Peyer's patch (tissue), 4 donors: ENCODE measurements around the gene SLC25A21. TPM values are rescaled to one million over a fixed set of nuclear protein-coding genes. Genes with fewer than 3 reads are reported as not detected.

ENCODE experiments used
- DNase-seq, 3 donors: peaks; one replicate each; pipeline ENCODE4 v3.0.0-alpha.2; 2017 to 2019
- H3K27ac ChIP-seq, 4 donors: fragments of 200-600 bp; sonication (generic); one replicate each; pipeline ENCODE4 v1.5.1; 2016 to 2019
- H3K27me3 ChIP-seq, 2 donors: fragments of 200-600 bp; sonication (generic); one replicate each; pipeline ENCODE4 v1.5.1; 2019
- H3K36me3 ChIP-seq, 3 donors: fragments of 200-600 bp; sonication (generic); one replicate each; pipeline ENCODE4 v1.5.1; 2016 to 2019
- H3K4me1 ChIP-seq, 4 donors: fragments of 200-600 bp; sonication (generic); one replicate each; pipeline ENCODE4 v1.5.1; 2016 to 2019
- H3K4me3 ChIP-seq, 4 donors: fragments of 200-600 bp; sonication (generic); 1 replicate in 3 of 4; 2 replicates in 1 of 4; pipeline ENCODE4 v1.5.1; 2016 to 2019; ENCODE audit warnings: mild to moderate bottlenecking in 1 of 4
- H3K9me3 ChIP-seq, 4 donors: fragments of 200-600 bp; sonication (generic); one replicate each; pipeline ENCODE4 v1.5.1; 2016 to 2019; ENCODE audit warnings: mild to moderate bottlenecking in 1 of 4
- POLR2A ChIP-seq, 2 donors: fragments of 450-650 bp; IDR thresholded peaks; one replicate each; pipeline ENCODE4 v1.5.1; 2017; ENCODE audit warnings: antibody characterized with exemption in 2 of 2, mild to moderate bottlenecking in 2 of 2, moderate library complexity in 2 of 2
- total RNA-seq, 4 donors: library from RNA; depleted of rRNA; stranded (reverse); fragments of >200 nt; gene quantifications; one replicate each; pipeline ENCODE4 v1.1.0, GENCODE V29; 2016
- TF ChIP-seq, protein P1 (sequence below), 6 experiments: fragments of 450-650 bp in 4 of 6; fragments of 200-600 bp in 2 of 6; sonication (generic) in 1 of 6; IDR thresholded peaks; one replicate each; pipeline ENCODE4 v1.5.1; 2017 to 2019; ENCODE audit warnings: antibody characterized with exemption in 6 of 6, mild to moderate bottlenecking in 3 of 6, moderate library complexity in 1 of 6

Gene SLC25A21
- total RNA-seq, 4 donors from 2014 or later = 0.70 to 1.6 TPM; not detected in 2

DNA sequence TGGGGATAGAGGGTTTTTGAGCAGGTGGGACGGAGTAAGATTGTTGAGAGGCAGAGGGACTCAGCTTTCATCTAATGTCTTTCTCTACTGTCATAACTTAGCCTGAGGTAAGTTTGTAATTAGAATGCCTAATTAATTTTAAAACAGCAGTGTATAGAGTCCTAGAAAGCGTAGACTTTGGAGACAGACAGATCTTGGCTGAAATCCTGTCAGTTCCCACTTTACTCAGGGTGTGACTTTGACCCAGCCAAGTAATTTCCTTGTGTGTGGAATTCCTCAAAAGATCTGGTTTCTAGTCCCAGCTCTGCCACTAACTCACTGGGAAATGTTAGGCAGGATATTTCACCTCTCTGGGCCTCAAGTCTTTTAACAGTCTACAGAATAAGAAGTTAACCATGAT lies 74.3 kb downstream of the SLC25A21 start:
- Histone ChIP-seq H3K36me3 (no peaks in the 10 kb centered on the region), H3K4me3 (no peak overlapping the region), H3K9me3 (no peaks in the 10 kb centered on the region), H3K27ac (no peak overlapping the region), H3K4me1 (no peaks in the 10 kb centered on the region), H3K27me3 (no peaks in the 10 kb centered on the region)
- TF ChIP-seq, protein P1, sequence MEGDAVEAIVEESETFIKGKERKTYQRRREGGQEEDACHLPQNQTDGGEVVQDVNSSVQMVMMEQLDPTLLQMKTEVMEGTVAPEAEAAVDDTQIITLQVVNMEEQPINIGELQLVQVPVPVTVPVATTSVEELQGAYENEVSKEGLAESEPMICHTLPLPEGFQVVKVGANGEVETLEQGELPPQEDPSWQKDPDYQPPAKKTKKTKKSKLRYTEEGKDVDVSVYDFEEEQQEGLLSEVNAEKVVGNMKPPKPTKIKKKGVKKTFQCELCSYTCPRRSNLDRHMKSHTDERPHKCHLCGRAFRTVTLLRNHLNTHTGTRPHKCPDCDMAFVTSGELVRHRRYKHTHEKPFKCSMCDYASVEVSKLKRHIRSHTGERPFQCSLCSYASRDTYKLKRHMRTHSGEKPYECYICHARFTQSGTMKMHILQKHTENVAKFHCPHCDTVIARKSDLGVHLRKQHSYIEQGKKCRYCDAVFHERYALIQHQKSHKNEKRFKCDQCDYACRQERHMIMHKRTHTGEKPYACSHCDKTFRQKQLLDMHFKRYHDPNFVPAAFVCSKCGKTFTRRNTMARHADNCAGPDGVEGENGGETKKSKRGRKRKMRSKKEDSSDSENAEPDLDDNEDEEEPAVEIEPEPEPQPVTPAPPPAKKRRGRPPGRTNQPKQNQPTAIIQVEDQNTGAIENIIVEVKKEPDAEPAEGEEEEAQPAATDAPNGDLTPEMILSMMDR (IDR thresholded peaks at IDR 0.05) = no peak
- TF ChIP-seq POLR2A (IDR thresholded peaks at IDR 0.05) = no peak
- DNase-seq = no peak

DNA sequence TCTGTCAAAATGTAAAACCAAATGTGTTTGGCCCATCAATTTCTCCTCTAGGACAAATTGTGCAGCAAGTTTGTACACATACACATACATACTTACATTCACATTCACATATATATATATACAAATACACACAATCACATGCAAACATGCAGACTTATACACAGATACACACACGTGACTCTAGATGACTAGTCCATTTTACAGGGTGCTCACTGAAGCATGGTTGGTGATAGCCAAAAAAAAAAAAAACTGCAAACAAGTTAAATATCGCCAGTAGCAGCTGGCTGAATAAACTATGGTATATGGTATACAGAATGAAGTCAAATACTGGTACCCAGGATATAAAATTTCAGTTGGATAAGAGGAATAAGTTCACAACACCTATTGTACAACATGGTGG lies 77.9 kb downstream of the SLC25A21 start:
- no peak for DNase-seq

DNA sequence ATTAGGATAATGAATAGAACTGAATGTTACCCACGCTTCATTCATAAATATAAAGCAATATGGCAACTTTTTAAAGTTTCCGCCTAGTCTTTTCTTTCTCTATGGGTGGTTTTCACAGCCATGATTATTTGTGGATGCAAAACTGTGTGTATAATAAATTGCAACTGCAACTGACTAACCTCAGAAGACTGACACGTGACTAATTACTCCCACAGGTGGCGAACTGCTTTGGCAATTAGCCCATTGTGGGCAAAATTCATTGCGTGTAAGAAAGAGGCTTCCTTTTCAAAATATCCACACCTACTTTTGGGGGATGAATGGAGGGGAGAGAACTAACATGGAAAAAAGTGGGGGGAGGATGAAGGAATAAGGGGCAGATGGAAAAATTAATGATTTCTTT lies 79.0 kb downstream of the SLC25A21 start:
- H3K4me3 ChIP-seq = no peak overlapping the region
- DNase-seq = no peak
- H3K4me1 ChIP-seq = no peaks in the 10 kb centered on the region
- TF ChIP-seq, protein P1 (IDR thresholded peaks at IDR 0.05) = no peak
- TF ChIP-seq POLR2A (IDR thresholded peaks at IDR 0.05) = no peak
- H3K27me3 ChIP-seq = no peaks in the 10 kb centered on the region
- no peaks in the 10 kb centered on the region for H3K36me3 ChIP-seq
- H3K27ac ChIP-seq = no peak overlapping the region
- H3K9me3 ChIP-seq = no peaks in the 10 kb centered on the region

More for the DNA sequence above, 77.9 kb downstream of the SLC25A21 start:
- Histone ChIP-seq H3K27me3 (no peaks in the 10 kb centered on the region), H3K36me3 (no peaks in the 10 kb centered on the region), H3K27ac (no peak overlapping the region), H3K4me1 (no peaks in the 10 kb centered on the region), H3K4me3 (no peak overlapping the region), H3K9me3 (no peaks in the 10 kb centered on the region)
- no peak for TF ChIP-seq POLR2A (IDR thresholded peaks at IDR 0.05)
- TF ChIP-seq, protein P1 (IDR thresholded peaks at IDR 0.05) = no peak

DNA sequence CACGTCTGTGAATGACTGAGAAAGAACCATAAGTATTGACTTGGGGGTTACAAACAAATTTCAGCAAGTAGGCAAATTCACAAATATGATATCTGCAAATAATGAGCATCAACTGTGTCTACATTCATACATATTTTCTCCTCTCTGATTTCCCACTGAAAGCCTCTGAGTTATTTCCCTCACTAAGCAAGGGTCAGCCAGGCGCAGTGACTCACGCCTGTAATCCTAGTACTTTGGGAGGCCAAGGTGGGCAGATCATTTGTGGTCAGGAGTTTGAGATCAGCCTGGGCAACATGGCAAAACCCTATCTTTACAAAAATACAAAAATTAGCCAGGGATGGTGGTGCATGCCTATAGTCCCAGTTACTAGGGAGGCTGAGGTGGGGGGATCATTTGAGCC lies 80.8 kb downstream of the SLC25A21 start:
- H3K9me3 ChIP-seq = no peaks in the 10 kb centered on the region
- H3K4me1 ChIP-seq = no peaks in the 10 kb centered on the region
- no peak for DNase-seq
- no peak for TF ChIP-seq POLR2A (IDR thresholded peaks at IDR 0.05)
- TF ChIP-seq, protein P1 (IDR thresholded peaks at IDR 0.05) = no peak
- H3K27me3 ChIP-seq = no peaks in the 10 kb centered on the region
- H3K36me3 ChIP-seq = no peaks in the 10 kb centered on the region
- no peak overlapping the region for H3K4me3 ChIP-seq
- no peak overlapping the region for H3K27ac ChIP-seq

DNA sequence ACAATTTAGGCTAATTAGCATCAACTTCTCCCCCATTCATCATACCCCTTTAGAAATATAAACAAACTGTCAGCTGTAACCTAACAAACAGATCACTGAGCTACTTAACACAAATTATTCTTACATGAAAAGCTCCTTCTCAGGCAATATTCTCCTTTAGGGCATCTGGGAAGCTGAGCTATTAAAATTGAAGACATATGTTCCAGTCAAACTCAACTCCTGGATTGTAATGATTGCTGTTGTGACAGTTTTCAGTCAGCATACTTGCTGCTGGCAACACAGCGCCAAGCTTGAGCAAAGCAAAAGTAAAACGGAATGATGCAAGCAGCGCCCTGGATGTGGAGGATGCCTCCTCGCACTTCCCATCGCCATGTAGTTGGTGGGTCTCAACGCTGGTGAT lies 82.4 kb downstream of the SLC25A21 start:
- H3K27ac ChIP-seq = no peak overlapping the region
- no peak overlapping the region for H3K4me3 ChIP-seq
- no peaks in the 10 kb centered on the region for H3K27me3 ChIP-seq
- DNase-seq = no peak
- H3K4me1 ChIP-seq = no peaks in the 10 kb centered on the region
- TF ChIP-seq POLR2A (IDR thresholded peaks at IDR 0.05) = no peak
- TF ChIP-seq, protein P1 (IDR thresholded peaks at IDR 0.05) = no peak
- no peaks in the 10 kb centered on the region for H3K36me3 ChIP-seq
- H3K9me3 ChIP-seq = no peaks in the 10 kb centered on the region

DNA sequence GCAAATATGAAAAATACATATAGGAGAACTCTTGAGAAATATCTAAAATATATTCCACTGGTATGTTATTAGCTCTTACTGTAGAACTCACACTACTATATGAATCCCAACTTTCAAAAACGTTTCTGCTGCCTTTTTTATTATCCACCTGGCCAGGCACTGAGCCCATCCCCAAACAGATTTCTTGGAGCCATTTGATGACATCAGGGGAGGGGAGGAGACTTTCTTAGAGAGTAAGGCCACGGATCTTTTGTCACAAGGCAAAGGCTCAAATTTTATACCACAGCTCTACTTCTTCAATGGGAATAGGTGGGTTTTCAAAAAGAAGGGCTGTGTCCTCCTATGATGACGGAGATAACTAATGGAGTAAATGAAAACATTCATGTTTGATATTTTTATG lies 83.0 kb downstream of the SLC25A21 start:
- Histone ChIP-seq H3K9me3 (no peaks in the 10 kb centered on the region), H3K27ac (no peak overlapping the region), H3K4me1 (no peaks in the 10 kb centered on the region), H3K4me3 (no peak overlapping the region), H3K36me3 (no peaks in the 10 kb centered on the region), H3K27me3 (no peaks in the 10 kb centered on the region)
- TF ChIP-seq POLR2A (IDR thresholded peaks at IDR 0.05) = no peak
- TF ChIP-seq, protein P1 (IDR thresholded peaks at IDR 0.05) = no peak
- no peak for DNase-seq
